Hematopoietic multipotent progenitor cell treated with erythropoietin and hydrocortisone succinate and interleukin-3 and kit ligand, for 15 days (in vitro differentiated cells): ENCODE results near the gene SERPINI2.

Experiments
- DNase-seq: peaks from one replicate; pipeline ENCODE4 v3.0.0-alpha.2; 2015; ENCODE audit warnings: low spot score

SERPINI2 gene, protein sequence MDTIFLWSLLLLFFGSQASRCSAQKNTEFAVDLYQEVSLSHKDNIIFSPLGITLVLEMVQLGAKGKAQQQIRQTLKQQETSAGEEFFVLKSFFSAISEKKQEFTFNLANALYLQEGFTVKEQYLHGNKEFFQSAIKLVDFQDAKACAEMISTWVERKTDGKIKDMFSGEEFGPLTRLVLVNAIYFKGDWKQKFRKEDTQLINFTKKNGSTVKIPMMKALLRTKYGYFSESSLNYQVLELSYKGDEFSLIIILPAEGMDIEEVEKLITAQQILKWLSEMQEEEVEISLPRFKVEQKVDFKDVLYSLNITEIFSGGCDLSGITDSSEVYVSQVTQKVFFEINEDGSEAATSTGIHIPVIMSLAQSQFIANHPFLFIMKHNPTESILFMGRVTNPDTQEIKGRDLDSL

DNA sequence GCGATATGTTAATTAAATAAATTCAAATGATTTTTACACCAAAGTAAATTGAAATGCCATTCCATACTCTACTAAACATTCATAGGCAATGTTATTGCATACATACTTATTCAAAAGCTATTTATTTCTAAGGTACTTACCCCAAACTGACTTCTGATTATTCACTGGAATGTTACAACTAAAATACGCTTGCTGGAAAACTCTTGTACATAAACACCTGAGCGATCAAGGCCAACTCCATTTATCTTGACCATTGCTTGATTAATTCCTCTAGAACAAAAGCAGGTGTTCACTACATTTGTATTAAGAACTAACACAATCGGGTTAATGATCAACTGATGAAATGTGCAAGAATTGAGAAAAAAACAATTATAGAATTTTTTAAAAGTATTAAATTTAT is at the start of gene SERPINI2:
TSS of gene SERPINI2 (minus strand) at position 180 of the 400 bp plus-strand sequence. CDS start 2,208 bp downstream, outside the sequence.
- no peak for DNase-seq

DNA sequence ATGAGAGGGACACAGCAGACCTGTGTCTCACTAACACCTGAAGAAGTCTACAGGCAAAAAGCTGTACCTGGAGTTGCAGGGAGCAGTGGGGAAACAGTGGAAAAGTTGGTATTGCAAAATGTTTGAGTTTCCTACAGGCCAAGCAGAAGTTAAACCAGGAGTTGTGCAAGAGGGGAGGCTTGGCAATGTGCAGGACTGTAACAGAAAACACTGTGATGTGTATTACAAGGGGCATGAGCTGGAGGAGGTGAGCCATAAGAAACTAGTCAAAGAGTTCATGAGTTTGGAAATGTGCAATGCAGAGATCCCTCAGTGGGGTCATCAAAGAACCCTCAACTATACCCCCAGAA is 47.1 kb upstream of the SERPINI2 start:
- no peak for DNase-seq

DNA sequence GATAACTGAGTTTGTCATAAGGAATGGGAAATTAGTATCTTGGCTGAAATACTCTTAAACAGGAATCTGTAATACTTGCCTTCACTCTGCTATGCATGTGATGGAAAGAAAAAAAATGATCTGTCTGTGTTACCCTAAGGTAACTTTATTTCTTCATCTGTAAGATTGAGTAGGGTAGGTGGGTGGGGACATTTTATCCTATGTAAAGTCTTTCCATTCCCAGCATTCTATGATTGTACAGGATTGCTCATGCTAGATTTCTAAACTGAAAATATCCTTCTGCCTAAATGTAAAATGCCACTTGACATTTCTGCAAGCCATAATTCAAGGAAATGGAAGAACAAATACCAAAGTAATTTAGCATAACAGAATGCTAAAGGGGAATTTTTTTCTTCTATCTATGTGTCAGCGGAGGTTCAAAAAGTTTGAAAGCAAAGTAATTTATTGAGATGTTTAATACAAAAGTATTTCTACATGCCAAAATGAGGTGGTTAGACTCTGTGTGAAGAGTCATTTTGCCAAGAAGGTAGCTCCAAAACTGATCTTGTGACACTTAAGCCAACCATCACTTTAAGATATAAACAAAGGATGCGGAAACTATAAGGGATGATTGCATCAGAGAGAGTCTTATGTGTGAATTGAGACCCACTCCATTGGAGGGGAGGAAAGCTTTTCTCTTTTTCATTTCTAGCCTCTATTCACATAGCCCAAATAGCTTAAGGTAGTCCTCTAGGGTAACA is 46.6 kb upstream of the SERPINI2 start:
- DNase-seq: no peak

DNA sequence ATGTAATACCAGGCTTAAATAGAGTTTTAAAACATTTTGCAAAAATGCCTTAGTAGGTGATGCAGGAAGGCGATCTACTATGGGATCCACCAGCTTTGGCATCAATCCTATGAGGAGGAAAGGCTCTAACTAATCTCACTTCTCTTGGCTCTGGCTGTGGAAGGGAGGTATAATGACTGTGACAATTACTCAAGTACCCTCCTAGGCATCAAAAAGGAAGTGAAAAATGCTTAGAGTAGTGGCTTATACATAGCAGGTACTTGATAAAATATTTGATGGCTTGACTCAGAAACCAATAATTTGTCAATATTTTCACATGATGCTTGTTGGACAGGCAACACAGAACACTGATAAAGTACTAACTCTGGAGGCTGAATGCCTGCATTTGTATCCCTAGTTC is 34.1 kb upstream of the SERPINI2 start:
- DNase-seq: no peak

DNA sequence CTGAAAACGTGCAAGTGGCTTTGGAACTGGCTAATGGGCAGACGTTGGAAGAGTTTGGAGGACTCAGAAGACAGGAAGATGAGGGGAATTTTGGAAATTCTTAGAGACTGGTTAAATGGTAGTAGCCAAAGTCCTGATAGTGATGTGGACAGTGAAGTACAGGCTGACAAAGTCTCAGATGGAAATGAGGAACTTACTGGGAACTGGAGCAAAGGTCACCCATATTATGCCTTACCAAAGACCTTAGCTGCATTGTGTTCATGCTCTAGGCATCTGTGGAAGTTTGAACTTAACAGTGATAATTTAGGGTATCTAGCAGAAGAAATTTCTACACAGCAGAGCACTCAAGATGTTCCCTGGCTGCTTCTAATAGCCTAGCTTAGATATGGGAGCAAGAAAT is 28.6 kb upstream of the SERPINI2 start:
- DNase-seq: no peak

DNA sequence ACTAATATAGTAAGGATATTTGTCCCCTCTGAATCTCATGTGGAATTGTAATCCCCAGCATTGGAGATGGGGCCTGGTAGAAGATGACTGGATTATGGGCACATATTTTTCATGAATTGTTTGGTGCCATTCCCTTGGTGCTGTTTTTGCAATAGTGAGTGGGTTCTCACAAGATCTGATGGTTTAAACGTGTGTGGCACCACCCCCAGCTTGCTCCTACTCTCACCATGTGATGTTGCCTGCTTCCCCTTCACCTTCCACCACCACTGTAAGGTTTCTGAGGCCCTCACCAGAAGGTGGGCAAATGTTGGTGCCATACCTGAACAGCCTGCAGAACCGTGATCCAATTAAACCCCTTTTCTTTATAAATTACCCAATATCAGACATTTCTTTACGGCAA is 28.1 kb upstream of the SERPINI2 start:
- DNase-seq: no peak

DNA sequence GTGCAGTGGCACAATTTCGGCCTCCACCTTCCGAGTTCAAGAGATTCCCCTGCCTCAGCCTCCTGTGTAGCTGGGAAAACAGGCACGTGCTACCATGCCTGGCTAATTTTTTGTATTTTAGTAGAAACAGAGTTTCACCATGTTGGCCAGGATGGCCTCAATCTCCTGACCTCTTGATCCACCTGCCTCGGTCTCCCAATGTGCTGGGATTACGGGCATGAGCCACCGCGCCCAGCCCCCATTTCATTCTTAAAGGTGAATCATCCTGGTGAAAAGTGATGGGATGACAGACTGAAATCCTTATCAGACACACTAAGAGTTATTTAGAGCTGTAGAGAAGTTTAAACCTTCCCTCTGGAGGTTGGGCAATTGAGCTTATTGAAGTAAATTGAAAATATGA is 24.1 kb upstream of the SERPINI2 start:
- DNase-seq: no peak

DNA sequence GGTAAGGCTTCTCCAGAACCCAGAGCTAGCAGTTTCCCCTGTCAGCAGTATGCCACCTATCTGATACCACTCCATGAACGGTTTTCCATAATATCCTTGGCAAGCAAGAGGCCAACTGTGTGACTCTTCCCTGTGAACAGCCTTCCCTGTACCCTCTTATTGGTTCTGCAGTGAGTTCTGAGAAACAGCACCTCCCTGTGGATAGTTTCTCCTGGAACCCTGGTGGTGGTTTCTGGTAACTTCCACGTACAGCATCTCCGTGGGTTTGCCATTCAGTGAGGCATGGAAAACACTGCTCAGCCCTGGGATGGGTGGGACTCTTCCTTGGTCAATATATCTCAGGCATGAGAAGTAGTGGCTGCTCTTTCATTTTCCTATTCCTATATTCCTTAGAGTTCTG is 19.4 kb upstream of the SERPINI2 start:
- DNase-seq: no peak

DNA sequence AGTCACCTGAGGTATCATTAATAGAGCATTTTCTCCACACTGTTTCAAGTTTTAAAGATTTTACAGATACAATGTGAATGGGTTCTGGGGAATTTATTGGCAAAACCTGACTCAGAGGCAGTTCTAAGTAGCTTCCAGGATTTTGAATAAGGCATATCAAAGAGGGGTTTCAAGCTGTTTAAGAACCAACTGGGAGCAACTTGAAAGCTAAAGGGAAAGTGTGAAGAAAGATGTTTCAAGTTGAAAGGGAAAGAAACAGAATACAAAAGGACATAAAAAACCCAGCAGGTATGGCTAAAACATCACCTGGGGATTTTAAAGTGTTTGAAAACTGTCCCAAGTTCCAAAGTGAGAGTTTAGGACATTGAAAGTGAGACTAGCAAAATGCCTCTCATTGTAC is 17.8 kb upstream of the SERPINI2 start:
- no peak for DNase-seq

DNA sequence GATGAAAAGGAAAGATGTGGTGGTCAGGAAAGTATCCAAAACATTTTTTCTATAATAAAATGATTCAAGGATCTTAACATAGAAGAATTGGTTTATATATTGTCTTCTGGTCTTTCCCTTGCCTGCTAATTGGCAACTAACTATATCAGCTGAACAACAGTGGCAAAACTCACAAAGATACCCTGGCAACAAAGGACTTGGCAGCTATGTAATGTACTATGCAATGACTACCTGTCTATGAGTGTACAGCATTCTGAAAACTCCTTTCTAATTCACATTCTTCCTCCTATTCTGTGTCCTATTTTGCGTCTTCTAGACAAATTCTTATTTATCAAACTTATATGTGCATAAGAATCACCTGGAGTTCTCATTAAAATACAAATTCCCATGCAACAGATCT is 15.7 kb upstream of the SERPINI2 start:
- DNase-seq: no peak

DNA sequence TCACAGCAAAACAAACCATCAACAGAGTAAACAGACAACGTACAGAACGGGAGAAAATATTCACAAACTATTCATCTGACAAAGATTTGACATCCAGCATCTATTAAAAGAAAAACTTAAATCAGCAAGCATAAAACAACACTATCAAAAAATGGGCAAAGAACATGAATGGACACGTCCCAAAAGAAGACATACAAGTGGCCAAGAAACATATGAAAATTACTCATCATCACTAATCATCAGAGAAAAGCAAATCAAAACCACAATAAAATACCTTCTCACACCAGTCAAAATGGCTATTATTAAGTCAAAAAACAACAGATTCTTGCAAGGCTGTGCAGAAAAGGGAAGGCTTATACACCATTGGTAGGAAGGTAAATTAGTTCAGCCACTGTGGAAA is 13.7 kb upstream of the SERPINI2 start:
- DNase-seq: no peak

DNA sequence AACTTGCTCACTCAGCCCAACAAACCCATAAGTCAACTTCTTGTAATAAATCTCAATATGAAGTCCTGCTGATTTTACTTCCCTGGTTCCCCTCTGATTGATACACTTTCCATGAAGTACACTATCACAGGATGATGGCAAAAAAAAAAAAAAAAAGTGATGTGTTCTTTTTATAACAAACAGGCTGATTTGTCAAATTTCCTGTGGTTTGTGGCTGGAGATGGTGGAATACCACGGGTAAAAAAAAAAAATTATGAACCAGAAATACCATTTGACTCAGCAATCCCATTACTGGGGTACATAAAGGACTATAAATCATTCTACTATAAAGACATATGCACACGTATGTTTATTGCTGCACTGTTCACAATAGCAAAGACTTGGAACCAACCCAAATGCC is 10.7 kb upstream of the SERPINI2 start:
- DNase-seq: no peak

DNA sequence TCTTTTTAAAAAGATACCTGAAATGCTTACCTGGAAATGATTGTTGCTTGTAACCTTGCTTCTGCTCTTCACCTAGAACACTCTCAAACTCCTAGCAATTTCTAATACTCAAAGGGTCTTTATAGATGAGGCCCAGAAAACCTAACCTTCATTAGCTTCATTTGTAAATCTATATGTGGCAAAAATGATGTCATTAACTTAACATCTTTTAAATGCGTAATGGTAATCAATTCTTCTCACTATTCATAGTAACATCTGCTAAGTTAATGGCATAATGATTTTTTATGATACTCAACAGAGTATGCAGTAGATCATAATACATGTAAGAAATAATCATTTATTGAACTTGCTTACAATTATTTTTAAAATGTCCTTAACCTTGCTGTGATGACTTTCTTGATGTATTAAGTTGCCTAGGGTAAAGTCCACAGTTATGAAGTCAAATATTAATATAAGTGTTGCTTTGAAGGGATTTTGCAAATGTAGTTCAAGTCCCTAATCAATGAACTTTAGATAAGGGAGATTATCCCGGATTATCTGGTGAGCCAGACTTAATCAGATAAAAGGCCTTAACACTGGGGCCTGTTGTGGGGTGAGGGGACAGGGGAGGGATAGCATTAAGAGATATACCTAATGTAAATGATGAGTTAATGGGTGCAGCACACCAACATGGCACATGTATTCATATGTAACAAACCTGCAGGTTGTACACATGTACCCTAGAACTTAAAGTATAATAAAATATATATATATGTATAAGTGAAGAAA is 10.1 kb upstream of the SERPINI2 start:
- no peak for DNase-seq

DNA sequence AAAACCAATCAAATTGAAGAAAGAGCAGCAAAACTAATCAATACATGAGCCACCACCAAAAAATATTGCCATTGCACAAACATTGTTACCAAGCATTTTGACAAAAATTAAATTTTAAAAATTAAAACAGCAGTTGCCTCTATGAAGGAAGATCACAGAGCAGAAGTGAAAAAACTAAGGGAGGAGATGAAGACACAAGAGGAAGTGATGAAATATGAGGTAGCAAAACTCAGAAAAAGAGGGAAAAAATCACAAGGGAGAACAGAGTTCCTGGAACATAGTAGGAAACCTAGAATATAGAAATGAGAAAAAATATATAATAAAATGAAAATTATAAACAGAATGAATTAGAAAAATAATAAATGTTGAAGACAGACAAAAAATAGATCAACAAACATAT is 7.3 kb upstream of the SERPINI2 start:
- no peak for DNase-seq

DNA sequence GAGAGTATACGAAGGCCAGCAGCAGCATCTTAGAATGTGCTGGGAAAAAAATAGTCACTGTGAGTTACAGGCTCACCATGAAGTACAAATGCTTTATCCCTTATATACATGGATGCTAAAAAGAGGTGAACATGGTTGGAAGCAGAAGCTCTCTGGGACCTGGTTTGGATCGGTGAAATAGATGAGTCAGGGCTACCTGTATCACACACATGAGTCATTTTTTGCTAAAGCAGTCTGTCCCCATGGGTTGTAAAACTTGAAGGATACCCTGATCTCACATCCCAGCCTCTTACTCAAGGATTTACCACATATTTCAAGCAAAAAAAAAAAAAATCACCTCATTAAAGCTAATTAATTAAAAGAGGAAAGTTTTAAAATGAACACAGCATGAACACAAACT is 6.9 kb upstream of the SERPINI2 start:
- no peak for DNase-seq

DNA sequence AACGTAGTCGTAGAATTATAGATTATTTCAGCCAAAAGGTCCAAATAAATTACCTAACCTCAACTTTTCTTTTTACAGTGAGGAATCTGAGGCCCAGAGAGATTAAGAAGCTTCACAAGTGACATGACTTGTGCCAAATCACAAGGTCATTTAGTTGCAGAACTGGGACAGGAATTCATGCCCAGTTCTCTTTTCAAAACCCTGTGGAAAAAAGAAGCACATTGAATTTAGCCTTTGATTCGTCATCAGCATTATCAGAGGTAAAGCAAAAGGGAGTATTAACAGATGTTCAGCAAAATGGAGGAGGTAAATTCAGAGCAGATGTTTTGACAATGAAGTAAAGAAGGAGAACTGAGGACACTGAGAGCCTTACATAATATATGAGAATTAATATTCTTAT is 4.5 kb downstream of the SERPINI2 start:
- DNase-seq: no peak

DNA sequence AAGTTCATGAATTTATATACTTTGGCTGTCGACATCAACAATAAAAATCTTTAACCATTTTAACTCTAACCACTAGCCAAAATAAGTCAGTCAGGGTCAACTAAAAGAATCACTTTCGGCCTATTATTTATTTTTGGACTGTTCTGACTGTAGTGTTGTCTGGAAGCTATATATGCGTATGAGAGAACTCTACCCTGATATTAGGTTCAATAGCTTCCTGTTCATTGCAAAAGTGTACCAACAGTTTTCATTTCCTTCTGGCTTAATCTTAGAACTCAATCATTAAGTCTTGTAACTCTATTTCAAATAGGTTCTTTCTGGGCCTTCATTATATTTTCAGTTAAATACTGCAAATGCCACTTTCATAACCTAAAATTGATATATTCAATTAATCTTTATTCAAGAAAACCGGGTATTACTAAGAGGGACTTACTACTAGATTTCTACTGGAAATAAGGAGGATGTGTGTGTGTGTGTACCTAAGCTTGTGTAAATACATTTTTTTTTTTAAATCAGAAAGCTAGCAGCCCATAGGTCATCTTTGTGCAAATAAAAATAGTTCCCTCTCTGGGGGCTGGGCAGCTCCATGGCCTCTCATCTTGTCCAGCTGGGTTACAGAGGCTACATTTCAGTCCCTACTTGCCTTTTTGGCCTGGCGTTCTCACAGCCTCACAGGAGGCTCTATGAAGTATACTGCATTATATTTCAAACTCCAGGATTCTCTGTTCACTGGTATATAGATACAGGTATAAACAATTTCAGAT is 5.8 kb downstream of the SERPINI2 start:
- DNase-seq: no peak

DNA sequence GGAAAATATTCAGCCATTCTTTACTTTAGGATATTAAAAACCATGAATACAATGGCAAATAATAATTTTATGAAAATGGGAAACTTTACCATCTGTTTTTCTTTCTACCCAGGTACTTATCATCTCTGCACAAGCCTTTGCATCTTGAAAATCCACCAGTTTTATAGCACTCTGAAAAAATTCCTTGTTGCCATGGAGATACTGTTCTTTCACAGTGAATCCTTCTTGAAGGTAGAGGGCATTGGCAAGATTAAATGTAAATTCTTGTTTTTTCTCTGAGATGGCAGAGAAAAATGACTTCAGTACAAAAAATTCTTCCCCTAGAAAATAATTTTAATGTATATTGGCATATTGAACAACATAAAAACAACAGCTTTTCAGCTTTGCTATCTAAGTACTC is 6.9 kb downstream of the SERPINI2 start:
- no peak for DNase-seq

DNA sequence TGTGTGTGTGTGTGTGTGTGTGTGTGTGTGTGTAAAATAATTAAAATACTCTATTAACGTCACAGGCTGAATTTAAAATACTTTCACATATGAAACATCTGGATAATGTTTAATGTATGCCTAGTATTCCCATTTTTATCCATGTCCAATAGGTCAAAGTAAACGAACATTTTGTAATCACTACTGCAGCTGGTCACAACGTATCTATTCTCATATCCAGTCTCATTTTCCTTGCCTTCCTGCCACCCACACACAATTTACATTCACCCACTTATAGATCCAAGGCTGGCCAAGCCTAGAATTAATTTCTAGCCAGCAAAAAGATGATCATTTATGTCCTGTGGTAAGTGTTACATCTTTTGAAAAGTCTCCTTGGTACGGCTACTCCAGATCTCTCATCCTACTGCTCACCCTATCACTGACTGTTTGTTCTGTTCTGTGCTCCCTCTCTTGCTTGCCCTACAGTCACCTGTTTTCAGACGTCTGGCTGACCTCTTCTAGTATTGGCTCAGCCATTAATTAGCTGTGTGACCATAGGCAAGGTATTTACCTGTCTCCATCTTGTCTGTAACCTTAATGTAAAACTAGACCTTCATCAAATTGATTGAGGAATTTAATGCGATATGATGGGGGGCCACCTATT is 17.6 kb downstream of the SERPINI2 start:
- no peak for DNase-seq

DNA sequence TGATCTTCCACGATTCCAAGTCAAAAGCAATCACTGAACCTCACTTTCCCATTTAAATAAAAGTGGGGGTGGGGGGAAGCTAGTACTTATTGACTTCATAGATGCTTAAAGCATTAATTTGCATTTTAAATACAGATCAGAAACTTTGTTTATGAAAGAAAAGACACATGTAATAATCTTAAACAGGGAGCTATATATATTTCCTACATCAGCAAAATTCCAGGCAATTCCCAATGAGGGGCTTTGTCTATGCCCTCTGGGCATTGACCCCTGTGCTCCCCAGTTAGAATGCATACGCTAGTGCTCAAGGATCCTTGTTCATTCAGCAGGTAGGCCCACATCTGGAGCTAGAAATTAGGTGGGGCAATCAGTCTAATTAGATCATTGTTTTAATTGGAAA is 20.0 kb downstream of the SERPINI2 start:
- DNase-seq: no peak

DNA sequence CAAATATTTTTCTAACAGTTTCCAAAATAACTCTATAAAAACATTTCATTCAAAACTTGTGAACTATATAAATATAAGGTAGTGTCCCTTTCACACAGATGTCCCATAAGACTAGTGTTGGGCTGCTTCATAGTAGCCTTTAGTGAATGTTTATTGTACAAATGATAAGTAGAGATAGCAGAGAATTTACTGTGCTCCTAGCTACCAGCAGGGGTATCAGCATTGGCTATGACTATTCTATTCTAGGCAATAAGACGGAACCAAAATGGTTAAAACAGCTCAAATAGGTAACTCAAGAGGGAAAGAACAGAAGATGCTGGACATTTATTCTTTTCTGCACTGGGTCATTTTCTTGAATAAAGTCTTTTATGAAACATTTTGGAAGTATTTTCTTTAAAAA is 22.6 kb downstream of the SERPINI2 start:
- no peak for DNase-seq

DNA sequence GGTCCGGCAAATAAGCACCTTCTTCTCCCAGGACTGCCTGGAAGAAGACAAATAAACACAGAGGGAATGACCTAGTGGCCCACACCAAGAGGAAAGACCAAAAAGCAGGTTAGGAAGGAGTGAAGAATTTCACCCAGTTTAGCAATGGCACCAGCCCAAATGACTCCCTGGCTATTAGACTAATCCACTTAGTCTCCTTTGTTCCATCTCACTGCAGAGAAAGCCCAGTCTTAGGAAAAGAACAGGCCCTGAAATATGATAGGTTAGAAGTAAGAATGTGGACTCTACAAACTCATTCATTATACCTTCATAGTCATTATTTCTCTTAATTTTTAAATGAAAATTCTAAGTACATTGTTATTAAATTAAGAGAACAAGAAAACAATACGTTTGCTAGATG is 23.2 kb downstream of the SERPINI2 start:
- DNase-seq: no peak
